PC-9 (cell line): Measurements from ENCODE around the gene RTN4IP1. TPM values are rescaled to one million over a fixed set of nuclear protein-coding genes. Genes with fewer than 3 reads are reported as not detected.
A peak's percentile ranks its signal among the peaks of the same experiment; 100 is the strongest.

ENCODE experiments used
- BruUV-seq: library from RNA; stranded (reverse); fragments of 400-500 nt; replicated peaks from 2 replicates; lab custom pipeline; 2021; lab: Mats Ljungman, UMichigan
- CTCF ChIA-PET: fragments of 300-600 bp; sonication (Branson Sonifier 250); formaldehyde crosslinking; loops from one replicate; lab custom pipeline; 2022; ENCODE audit warnings: antibody characterized with exemption; lab: Charles Lee
- POLR2A ChIA-PET: fragments of 300-600 bp; sonication (Branson Sonifier 250); formaldehyde crosslinking; loops from one replicate; lab custom pipeline; 2022; ENCODE audit warnings: antibody characterized with exemption; ENCODE audit not compliant: unreplicated experiment; lab: Charles Lee
- DNase-seq, 2 experiments: peaks; one replicate each; pipeline versions ENCODE4 v3.0.0 to v3.0.0-alpha.2; 2015 to 2022; ENCODE audit warnings: mixed read lengths in 1 of 2
- H2AFZ ChIP-seq: fragments of 200-600 bp; sonication (generic); 2 replicates; pipeline ENCODE4 v1.8.1; 2017; ENCODE audit warnings: antibody characterized with exemption
- H3F3A ChIP-seq: fragments of 200-600 bp; sonication (generic); 2 replicates; pipeline ENCODE4 v1.8.1; 2017; ENCODE audit warnings: antibody characterized with exemption, mild to moderate bottlenecking, low read depth; ENCODE audit not compliant: insufficient read depth
- H3K27ac ChIP-seq: fragments of 200-600 bp; sonication (generic); 2 replicates; pipeline ENCODE4 v1.6.1; 2016; ENCODE audit warnings: mixed run types
- H3K27me3 ChIP-seq: fragments of 200-600 bp; sonication (generic); 2 replicates; pipeline ENCODE4 v1.6.1; 2016; ENCODE audit warnings: low read depth, mixed run types; ENCODE audit not compliant: insufficient read depth
- H3K36me3 ChIP-seq: fragments of 200-600 bp; sonication (generic); 2 replicates; pipeline ENCODE4 v1.6.1; 2016; ENCODE audit warnings: low read depth, mixed run types
- H3K4me1 ChIP-seq: fragments of 200-600 bp; sonication (generic); replicated peaks from 2 replicates; pipeline ENCODE4 v1.6.1; 2016; ENCODE audit warnings: mixed run types; ENCODE audit not compliant: insufficient read depth
- H3K4me2 ChIP-seq: fragments of 200-600 bp; sonication (generic); 2 replicates; pipeline ENCODE4 v1.6.1; 2017; ENCODE audit warnings: mixed run types
- H3K4me3 ChIP-seq: fragments of 200-600 bp; sonication (generic); 2 replicates; pipeline ENCODE4 v1.6.1; 2016; ENCODE audit warnings: mixed run types
- H3K79me2 ChIP-seq: fragments of 200-600 bp; sonication (generic); 2 replicates; pipeline ENCODE4 v1.6.1; 2017; ENCODE audit warnings: low read depth, mixed run types
- H3K9me2 ChIP-seq: fragments of 200-600 bp; sonication (generic); 2 replicates; pipeline ENCODE4 v1.8.1; 2017; ENCODE audit warnings: mild to moderate bottlenecking; ENCODE audit not compliant: insufficient read depth
- H3K9me3 ChIP-seq: fragments of 200-600 bp; sonication (generic); 2 replicates; pipeline ENCODE4 v1.8.1; 2016; ENCODE audit warnings: low read depth; ENCODE audit not compliant: insufficient read depth
- H4K20me1 ChIP-seq: fragments of 200-600 bp; sonication (generic); 2 replicates; pipeline ENCODE4 v1.8.1; 2017; ENCODE audit not compliant: insufficient read depth
- CTCF ChIP-seq: fragments of 200-600 bp; sonication (generic); conservative IDR thresholded peaks from 2 replicates; pipeline ENCODE4 v1.6.1; 2017; ENCODE audit warnings: mixed run types, antibody characterized with exemption, mild to moderate bottlenecking, moderate library complexity
- EZH2 ChIP-seq: fragments of 200-600 bp; sonication (generic); IDR thresholded peaks from 2 replicates; pipeline ENCODE4 v1.8.0; 2017; ENCODE audit warnings: antibody characterized with exemption, low read depth
- intact Hi-C: fragments of 100-400 bp; cut with micrococcal nuclease; formaldehyde crosslinking; loops from one replicate; pipeline ENCODE4 v1.10.0; 2022; ENCODE audit not compliant: unreplicated experiment
- total RNA-seq: library from RNA; stranded (reverse); gene quantifications from 2 replicates; pipeline ENCODE4 v1.2.3, GENCODE V29; 2021

Gene RTN4IP1
- total RNA-seq, 1 experiment from 2014 or later: 10.0 TPM

- Histone ChIP-seq H3K4me1 (peaks cover 16% of the 10 kb centered on the region), H3K36me3 (peaks cover 27% of the 10 kb centered on the region), H2AFZ (no peak overlapping the region), H3K27me3 (no peaks in the 10 kb centered on the region), H3K9me3 (no peaks in the 10 kb centered on the region; the same call in 1 of the 2 replicates), H4K20me1 (no peaks in the 10 kb centered on the region), H3K79me2 (no peaks in the 10 kb centered on the region), H3K27ac (peak overlapping the region; percentile 27), H3K9me2 (no peaks in the 10 kb centered on the region), H3K4me3 (no peak overlapping the region), H3K4me2 (no peak overlapping the region), H3F3A (peaks cover 11% of the 10 kb centered on the region)
- ChIA-PET CTCF (no interaction called here), POLR2A (no interaction called here)
- no TSS peak for BruUV-seq
- TF ChIP-seq CTCF (no peak), EZH2 (no peak)
- intact Hi-C loops: no loop called here
- DNase-seq: peak in 1 of 2 experiments; percentile 45
Observed at GRCh38 chr6:106540432-106540831, 88.9 kb downstream of the RTN4IP1 start.

- no peak for TF ChIP-seq EZH2
- no peak for TF ChIP-seq CTCF
- CTCF ChIA-PET: no interaction called here
- no peaks in the 10 kb centered on the region for H3K9me2 ChIP-seq
- H3K4me2 ChIP-seq: no peak overlapping the region
- no peak overlapping the region for H3K4me3 ChIP-seq
- no peaks in the 10 kb centered on the region for H4K20me1 ChIP-seq
- POLR2A ChIA-PET: no interaction called here
- no peak for DNase-seq
- no peaks in the 10 kb centered on the region; the same call in 1 of the 2 replicates for H3K9me3 ChIP-seq
- H3K36me3 ChIP-seq: peaks cover 27% of the 10 kb centered on the region
- no TSS peak for BruUV-seq
- H3K4me1 ChIP-seq: peaks cover 15% of the 10 kb centered on the region
- H3K79me2 ChIP-seq: no peaks in the 10 kb centered on the region
- no peak overlapping the region for H2AFZ ChIP-seq
- no peaks in the 10 kb centered on the region for H3K27me3 ChIP-seq
- H3K27ac ChIP-seq: peak overlapping the region; percentile 27
- intact Hi-C loops: no loop called here
- H3F3A ChIP-seq: peaks cover 7% of the 10 kb centered on the region; the same call in 1 of the 2 replicates
Observed at GRCh38 chr6:106539936-106540335, 89.4 kb downstream of the RTN4IP1 start.

GRCh38 chr6:106538145-106538544 lies 91.2 kb downstream of the RTN4IP1 start:
- H3K4me2 ChIP-seq: no peak overlapping the region
- H3K4me3 ChIP-seq: no peak overlapping the region
- peaks cover 10% of the 10 kb centered on the region; the same call in 1 of the 2 replicates for H3K36me3 ChIP-seq
- ChIA-PET CTCF (interaction anchor here (0.6 kb wide), 1 partner anchor 26 kb away, joined by 6 read pairs; no protein-coding TSS in a partner anchor), POLR2A (no interaction called here)
- no peaks in the 10 kb centered on the region for H3K9me2 ChIP-seq
- H3K27me3 ChIP-seq: no peaks in the 10 kb centered on the region
- DNase-seq: no peak
- peaks cover 25% of the 10 kb centered on the region for H3K4me1 ChIP-seq
- no peak overlapping the region for H2AFZ ChIP-seq
- no peaks in the 10 kb centered on the region; the same call in 1 of the 2 replicates for H3K9me3 ChIP-seq
- TF ChIP-seq EZH2 (no peak), CTCF (no peak)
- no peaks in the 10 kb centered on the region for H4K20me1 ChIP-seq
- intact Hi-C loops: no loop called here
- H3K27ac ChIP-seq: no peak overlapping the region
- no peaks in the 10 kb centered on the region for H3K79me2 ChIP-seq
- no TSS peak for BruUV-seq
- H3F3A ChIP-seq: peaks cover 12% of the 10 kb centered on the region
